Myocyte (in vitro differentiated cells): Measurements from ENCODE around the gene CCL5. TPM values are rescaled to one million over a fixed set of nuclear protein-coding genes. Genes with fewer than 3 reads are reported as not detected.

ENCODE experiments used
- DNase-seq: peaks from one replicate; pipeline ENCODE4 v3.0.0-alpha.2; 2012; ENCODE audit warnings: low read depth
- total RNA-seq: library from RNA; depleted of rRNA; stranded (reverse); fragments of >200 nt; gene quantifications from 2 replicates; pipeline ENCODE4 v1.2.3, GENCODE V29; 2014

Gene CCL5
- total RNA-seq, 1 donor from 2014 or later = 0.11 TPM

DNA sequence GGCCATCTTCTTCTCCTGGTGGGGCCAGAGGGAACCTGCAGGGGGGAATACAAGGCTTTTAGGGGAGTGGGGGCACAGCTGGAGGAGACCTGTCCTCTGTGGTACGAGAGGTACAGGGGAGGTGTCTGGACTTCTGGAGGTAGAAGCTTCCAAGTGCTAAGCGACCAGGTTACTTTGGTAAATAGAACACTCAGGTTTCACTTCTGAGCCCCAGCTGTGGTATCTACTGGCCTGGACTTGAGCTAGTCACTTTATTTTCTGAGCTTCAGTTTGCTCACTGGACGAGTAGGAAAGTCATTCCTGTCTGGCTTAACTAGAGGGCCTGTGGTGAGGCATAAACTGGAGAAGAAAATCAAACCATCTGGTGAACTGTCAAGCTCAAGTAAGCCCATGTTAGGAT, 11.4 kb downstream of the CCL5 start, which contains the start of gene HEATR9:
TSS of gene HEATR9 (minus strand) at position 155 of the 400 bp plus-strand sequence. CDS start at position 6, 149 bp downstream.
- no peak for DNase-seq

DNA sequence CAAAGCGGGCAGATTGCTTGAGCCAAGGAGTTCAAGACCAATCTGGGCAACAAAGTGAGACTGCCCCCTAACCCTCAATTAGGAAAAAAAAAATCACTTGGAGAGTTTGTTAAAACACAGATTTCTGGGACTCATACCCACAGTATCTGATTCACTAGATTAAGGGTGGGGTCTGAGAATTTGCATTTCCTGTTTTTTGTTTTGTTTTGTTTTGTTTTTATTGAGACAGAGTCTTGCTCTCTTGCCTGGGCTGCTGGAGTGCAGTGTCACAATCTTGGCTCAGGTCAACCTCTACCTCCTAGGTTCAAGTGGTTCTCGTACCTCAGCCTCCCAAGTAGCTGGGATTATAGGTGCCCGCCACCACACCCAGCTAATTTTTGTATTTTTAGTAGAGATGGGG, 12.6 kb downstream of the CCL5 start:
- no peak for DNase-seq

- DNase-seq = peak; percentile 29
Observed at GRCh38 chr17:35866341-35866950, 13.7 kb downstream of the CCL5 start.

DNA sequence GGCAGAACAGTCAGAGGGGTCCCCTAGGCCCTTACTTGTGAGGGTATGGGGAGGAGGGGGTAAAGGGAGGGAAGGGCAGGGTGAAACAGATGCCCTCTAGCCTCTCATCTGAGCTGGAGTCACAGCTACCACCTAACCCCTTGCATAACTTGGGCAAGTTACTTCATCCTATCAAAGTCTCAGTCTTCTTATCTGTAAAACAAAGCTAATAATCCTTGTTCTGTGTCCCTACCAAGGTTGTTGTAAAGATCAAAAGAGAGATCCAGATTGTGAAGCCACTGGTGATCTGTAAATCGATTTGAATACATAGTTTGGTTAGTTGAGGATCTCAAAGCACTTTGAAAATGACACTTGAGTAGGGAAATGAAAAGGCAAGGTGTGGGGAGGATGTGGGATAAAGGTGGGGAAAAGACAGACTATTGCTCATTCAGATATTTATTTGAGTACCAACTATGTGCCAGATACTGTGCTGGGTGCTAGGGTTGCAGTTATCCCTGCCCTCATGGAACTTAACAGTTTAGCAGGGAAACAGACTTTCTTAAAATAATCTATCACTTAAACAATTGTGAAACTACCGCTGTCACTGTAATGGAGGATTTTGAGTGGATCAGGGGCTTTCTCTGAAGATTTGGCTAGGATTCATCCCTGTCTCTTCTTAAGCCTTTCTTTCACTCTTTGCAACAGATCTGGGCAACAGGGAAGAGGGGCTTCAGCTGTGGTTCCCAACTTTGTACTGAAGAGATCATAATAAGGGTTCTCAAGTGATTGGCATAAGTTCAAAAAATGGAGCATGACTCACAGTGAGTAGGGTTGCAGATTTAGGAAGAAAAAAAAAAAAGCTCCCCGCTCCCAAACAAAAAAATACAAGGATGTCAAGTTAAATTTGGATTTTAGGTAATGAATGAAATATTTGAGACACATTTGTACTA, 14.5 kb downstream of the CCL5 start:
- peak; percentile 67 for DNase-seq

- no peak for DNase-seq
Observed at GRCh38 chr17:35864853-35865252, 15.3 kb downstream of the CCL5 start.

DNA sequence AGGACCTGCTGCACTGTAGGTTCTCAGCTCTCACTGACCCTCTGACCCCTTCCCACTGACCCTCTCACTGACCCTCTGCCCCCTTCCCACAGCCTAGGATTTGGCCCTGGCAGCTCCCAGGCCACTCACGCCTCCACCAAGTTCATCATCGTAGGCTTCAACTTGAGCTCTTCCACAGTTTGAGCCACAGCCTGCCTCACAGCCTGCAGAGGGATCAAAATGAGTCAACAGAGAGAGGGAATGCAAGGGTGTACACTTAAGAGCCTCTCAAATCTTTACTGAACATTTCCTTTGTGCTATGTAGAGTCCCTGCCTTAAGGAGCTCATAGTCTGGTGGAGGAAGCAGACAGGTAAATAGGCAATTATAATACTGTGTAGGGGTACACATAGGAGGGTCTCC, 23.6 kb downstream of the CCL5 start:
- no peak for DNase-seq

DNA sequence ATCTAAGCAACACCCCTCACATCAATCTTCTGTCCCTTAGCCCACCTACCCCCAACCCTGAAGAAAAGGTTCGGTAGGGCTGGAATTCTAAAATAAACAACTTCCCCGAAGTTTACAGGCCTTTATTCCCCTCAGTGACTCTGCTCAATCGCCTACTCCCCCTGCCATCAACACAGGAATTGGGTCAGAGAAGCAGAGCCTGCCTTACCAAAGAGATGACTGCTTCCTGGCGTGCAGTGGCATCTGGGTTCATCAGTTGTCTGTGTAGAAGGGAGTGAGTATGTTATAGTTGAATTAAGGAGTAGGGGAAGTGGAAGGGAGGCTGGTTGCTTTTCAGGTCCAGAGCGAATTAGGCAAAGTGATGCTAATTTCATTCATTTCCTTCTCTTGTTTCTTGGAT, 24.2 kb downstream of the CCL5 start:
- DNase-seq = no peak

- DNase-seq = peak; percentile 69
Observed at GRCh38 chr17:35849469-35850348, 30.5 kb downstream of the CCL5 start.

- no peak for DNase-seq
Observed at GRCh38 chr17:35847633-35848373, 32.4 kb downstream of the CCL5 start.

GRCh38 chr17:35847006-35847405, 33.2 kb downstream of the CCL5 start:
- DNase-seq = no peak

- DNase-seq = peak; percentile 28
Observed at GRCh38 chr17:35846055-35846809, 33.9 kb downstream of the CCL5 start.

- DNase-seq = no peak
Observed at GRCh38 chr17:35844547-35844946, 35.6 kb downstream of the CCL5 start.

GRCh38 chr17:35843698-35844097, 36.5 kb downstream of the CCL5 start:
- no peak for DNase-seq

GRCh38 chr17:35842239-35842638, 37.9 kb downstream of the CCL5 start:
- no peak for DNase-seq

DNA sequence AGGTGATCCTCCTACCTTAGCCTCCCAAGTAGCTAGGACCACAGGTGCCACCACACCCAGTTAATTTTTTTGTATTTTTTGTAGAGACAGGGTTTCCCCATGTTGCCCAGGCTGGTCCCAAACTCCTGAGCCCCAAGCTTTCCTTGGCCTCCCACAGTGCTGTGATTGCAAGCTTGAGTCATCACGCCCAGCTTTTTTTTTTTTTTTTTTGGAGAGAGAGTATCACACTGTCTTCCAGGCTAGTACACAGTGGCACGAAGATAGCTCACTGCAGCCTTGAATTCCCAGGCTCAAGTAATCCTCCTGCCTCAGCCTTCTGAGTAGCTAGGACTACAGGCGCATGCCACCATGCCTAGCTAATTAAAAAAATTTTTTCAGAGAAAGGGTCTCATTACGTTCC, 38.7 kb downstream of the CCL5 start:
- DNase-seq = no peak

DNA sequence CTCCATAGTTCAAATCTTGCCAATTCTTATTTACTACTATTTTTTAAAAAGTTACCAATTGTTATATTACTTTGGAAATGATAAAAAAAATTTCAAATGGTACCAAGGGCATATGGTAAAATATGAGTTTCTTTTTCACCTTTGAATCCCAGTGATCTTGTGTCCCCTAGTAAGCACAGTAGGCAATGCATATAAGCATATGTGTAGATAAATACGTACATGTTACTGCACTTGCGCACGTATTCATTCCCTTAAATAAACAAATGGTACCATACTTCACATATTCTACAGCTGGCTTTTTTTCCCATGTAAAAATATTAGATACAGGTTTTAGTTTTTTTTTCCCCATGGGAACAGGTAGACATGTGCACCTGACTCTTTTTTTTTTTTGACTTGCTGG, 39.1 kb downstream of the CCL5 start:
- no peak for DNase-seq

GRCh38 chr17:35825206-35825605, 55.0 kb downstream of the CCL5 start:
- DNase-seq = no peak
